GM18526 (cell line): ENCODE results near the gene DHX35.

ENCODE experiments used
- POLR2A ChIP-seq: IDR thresholded peaks from 3 replicates; pipeline ENCODE4 v1.6.1; 2011; ENCODE audit not compliant: insufficient read length; ENCODE audit errors: extremely low read depth

The DHX35 gene

DNA sequence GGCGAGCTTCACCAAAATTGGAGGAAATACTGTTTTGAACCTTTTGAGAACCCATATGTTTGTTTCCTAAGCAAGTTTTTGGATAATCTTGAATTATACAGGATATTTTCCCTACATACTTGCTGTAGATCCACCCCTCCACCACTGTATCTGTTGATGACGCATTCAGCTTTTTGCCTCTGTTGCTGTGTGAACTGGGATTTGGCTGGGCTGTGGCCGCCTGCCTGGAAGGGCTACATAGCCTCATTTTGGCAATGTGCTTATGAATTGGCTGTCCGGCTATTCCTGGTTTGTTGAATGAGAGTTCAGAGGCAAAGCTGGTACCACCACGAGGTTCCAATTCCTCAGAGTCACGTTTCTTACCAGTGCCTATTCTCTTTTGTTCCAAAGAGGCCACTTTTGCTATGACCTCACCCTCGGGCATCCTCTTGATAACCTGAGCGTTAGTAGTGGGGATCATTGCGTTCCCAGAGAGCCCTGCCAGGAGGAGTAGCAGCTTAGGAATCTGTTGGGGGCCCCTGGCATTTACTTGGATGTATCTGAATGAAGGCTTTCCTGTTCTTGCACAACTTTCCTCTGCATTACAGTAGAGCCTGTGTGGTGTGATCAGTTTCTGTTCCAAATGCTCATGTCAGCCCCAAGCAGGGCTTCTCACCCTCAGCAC is 29.6 kb upstream of the DHX35 start:
- TF ChIP-seq POLR2A, result no peak

DNA sequence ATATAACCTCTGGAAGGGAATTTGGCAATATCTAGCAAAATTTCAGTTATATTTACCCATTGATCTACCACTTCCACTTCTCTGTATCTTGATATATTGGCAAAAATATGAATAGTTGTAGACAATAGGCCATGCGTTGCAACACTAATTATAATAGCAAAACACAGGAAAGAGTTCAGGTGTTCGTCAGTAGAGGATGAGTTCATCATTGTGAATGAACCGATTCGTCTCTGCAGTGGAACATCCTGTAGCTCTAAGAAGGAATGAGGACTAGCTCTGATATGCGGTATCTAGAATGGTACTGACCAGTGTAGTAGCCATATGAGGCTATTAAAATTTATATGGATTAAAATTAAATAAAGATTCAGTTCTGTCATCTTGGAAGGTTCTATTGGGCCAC is 27.6 kb upstream of the DHX35 start:
- no peak for TF ChIP-seq POLR2A

DNA sequence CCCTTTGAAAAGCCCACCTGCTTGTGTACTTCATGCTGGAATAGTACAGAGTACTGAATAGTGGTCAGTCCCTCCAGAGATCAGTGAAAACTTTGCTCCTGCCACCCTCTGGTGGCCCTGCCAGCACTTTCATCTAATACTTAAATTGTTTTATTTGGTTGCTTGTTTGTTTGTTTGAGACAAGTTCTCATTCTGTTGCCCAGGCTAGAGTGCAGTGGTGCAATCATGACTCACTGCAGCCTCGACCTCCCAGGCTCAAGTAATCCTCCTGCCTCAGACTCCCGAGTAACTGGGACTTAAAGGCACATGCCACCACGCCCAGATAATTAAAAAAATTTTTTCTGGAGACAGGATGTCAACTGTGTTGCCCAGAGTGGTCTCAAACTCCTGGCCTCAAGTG is 26.9 kb upstream of the DHX35 start:
- TF ChIP-seq POLR2A, result no peak

DNA sequence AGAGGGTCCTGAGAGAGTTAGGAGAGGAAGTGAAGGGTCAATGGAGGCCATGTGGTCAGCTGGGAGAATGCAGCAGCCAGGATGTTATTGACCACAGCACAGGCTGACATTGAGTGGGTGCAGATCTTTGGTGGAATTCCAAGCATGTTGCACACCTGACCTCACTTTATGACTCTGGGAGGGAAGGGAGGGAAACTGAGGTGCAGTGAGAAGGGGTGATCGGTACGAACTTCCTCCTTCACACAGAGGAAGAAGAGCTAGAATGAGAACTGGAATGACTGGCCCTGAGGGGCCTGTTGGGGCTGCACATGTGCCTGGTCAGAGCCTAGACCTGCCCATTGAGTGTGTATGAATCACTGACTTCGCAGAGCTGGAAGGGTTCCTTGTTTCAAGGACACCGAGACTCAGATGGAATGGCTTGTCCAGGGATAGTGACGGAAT is 26.2 kb upstream of the DHX35 start:
- no peak for TF ChIP-seq POLR2A

DNA sequence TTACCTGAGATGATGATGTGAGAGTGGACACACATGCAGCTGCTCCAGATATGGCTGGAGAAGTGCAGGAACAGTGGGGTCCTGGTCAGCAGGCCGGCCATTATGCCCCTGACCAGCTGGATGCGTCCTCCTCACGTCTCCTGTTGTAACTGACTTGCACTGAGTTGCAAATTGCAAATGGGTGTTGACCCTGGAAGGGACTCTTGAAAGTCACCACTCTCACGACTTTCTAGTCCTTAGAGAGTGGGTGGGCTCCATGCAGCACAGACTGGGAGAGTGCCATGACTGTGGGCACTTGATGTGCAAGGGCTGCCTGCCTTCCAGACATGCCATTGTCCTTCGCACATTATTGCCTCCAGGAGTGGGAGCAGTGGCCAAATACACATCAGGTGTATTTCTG is 25.1 kb upstream of the DHX35 start:
- no peak for TF ChIP-seq POLR2A

DNA sequence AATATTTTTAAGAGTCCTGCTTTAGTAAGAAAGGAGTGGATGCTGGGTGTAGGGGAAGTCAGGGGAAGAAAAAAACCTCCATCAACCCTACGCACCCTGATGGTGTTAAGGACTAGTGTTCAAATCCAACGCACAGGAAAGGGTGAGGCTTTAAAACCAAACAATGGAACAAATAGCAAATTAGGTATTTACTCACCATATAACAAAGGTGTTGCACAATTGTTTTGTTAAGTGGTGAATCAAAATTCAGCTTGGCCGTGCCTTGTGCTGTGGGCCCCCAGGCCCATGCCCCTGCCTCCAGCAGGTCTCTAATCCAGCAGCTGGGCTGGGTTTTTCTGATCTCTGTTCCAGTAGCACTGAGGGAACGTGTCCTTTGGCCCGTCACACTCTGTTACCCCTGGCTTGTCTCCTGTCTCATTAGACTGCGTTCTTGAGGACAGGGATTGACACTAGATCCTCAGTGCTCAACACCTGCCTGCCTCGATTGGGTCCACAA is 24.1 kb upstream of the DHX35 start:
- no peak for TF ChIP-seq POLR2A

DNA sequence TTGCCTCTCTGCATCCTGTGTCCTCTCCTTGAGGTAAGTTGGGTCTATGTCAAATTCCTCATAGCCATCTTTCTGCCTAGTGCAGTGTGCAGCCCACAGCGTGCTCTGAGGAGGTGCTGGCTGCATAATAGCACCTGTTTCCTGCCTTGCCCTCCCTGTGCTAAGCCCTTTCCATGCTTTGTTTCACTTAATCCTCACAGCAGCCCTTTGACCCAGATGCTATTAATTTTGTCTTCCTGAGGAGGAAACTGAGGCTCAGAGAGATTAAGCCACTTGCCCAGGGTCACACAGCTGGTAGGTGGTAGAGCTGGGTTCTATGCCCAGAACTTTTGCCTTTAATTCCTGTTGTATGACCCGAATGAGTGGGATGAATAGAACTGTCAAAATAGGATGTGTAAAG is 22.5 kb upstream of the DHX35 start:
- no peak for TF ChIP-seq POLR2A

DNA sequence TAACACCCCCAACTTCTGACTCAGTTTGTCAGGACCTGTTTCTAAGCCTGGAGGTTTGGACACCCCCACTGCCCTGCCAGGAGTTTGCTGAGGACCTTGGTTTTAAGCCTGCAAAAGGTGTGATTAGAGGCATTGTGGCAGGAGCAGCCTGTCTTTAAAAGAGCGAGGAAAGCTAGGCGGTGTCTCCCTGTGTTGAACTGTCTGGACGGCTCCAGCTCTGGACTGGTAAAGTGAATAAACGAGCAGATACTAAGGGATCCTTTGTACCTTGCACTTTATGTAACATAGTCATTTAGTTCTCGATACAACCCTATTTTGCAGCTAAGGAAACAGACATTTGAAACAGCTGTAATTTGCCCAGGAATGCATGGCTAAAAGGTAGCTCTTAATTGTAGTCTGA is 21.5 kb upstream of the DHX35 start:
- no peak for TF ChIP-seq POLR2A

DNA sequence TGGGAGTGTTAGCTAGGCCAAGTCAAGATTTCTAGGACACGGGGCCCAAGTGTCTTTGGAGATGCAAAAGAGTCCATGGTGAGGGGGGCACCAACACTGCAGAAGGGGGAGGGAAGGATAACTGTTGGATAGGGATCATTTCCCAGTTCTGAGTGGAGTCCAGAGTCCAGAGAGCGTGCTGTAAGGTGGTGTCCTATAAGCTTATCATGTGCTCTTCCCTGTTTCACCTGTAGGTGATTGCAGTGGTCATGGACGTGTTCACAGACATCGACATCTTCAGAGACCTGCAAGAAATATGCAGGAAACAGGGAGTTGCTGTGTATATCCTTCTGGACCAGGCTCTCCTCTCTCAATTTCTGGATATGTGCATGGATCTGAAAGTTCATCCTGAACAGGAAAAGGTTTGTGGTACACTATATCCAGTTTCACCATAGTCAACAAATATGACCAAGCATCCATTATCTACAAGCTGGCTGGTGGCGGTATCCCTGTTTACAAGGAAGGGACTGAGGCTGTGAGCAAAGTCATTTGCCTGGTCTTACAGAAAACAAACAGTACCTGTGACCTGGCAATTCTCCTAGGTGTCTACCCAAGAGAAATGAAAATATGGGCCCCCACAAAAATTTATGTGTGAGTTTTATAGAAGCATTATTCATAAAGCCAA is 20.3 kb upstream of the DHX35 start:
- TF ChIP-seq POLR2A, result no peak

DNA sequence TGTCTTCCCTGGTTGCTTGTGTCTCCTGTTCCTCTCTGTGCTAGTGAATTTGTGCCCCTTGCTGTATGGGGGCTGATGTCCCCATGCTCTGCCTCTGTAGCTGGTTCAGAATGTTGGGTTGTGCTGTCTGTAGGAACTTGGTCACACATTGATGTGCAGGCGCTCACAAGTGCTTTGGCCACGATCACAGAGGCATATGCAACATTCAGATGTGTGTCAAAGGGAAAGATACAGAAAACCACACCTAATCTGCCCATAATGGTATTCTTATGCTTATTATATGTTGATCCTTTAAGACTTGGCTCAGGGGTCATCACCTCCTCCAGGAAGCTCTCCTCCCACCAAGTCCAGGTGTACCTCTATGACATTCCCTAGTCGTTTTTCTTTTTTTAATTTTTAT is 17.1 kb upstream of the DHX35 start:
- no peak for TF ChIP-seq POLR2A

DNA sequence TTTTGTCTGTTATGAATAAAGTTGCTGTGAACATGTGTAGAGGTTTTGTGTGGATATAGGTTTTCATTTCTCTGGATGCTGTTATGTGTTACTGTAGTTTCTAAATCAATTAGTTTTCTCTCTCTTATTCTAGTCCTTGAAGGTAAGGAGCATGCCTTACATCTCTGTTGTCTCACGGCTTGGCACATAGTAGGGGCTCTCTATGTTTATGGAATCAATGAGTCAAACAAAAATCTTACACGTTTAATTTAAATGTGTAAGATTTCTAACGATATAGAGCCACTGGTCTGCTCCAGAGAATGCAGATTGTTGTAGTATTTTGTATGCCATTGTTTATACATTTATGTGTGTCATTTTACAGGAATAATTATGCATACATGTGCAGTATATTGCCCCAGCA is 15.3 kb upstream of the DHX35 start:
- TF ChIP-seq POLR2A, result no peak

DNA sequence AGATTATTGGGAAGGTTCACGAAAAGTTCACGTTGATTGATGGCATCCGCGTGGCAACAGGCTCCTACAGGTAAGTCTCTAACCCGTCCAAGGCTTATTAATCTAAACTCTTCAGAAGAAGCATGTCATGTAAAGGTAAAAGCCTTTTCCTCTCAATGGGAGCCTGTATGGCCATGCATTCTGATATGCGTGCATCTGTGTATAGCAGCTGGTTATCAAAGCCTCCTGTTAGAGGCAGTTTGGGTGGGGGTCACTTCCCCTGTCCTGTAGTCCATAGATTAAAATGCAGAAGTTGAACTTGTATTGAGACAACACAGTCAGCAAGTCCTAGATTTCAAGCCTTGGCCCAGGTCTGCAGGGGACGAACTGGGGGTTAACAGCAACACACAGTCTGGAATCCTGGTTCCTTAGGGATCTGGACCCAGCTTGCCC is 14.2 kb upstream of the DHX35 start:
- TF ChIP-seq POLR2A, result no peak

DNA sequence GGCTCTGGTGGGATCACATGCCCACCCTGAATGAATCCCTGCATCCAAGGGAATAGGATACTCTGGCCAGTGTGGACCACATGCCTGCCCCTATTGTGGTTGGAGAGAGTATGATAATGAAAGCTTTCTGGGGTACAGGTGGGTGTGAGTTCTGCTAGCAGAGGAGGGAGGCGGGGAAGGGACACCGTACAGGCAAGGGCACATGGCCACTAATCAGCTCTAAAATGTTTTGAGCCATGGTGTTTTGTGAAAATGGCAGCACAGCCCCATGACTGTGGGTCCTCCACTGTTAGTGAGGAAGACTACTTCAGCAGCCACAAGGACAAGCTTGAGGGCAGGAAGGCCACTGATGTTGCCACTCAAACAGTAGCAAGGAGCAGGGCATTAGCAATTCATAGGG is 11.9 kb upstream of the DHX35 start:
- TF ChIP-seq POLR2A, result no peak

DNA sequence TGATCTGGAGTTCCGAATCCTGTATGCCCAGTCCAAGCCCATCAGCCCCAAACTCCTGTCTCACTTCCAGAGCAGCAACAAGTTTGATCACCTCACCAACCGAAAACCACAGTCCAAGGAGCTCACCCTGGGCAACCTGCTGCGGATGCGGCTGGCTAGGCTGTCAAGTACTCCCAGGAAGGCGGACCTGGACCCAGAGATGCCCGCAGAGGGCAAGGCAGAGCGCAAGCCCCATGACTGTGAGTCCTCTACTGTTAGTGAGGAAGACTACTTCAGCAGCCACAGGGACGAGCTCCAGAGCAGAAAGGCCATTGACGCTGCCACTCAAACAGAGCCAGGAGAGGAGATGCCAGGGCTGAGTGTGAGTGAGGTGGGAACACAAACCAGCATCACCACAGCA is 10.5 kb upstream of the DHX35 start:
- no peak for TF ChIP-seq POLR2A

DNA sequence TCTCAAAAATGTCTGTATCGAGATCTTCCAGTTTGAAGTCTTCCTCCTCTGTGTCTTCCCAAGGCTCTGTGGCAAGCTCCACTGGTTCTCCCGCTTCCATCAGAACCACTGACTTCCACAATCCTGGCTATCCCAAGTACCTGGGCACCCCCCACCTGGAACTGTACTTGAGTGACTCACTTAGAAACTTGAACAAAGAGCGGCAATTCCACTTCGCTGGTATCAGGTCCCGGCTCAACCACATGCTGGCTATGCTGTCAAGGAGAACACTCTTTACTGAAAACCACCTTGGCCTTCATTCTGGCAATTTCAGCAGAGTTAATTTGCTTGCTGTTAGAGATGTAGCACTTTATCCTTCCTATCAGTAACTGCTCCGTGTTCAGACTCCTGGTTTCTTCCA is 10.0 kb upstream of the DHX35 start:
- TF ChIP-seq POLR2A, result no peak

DNA sequence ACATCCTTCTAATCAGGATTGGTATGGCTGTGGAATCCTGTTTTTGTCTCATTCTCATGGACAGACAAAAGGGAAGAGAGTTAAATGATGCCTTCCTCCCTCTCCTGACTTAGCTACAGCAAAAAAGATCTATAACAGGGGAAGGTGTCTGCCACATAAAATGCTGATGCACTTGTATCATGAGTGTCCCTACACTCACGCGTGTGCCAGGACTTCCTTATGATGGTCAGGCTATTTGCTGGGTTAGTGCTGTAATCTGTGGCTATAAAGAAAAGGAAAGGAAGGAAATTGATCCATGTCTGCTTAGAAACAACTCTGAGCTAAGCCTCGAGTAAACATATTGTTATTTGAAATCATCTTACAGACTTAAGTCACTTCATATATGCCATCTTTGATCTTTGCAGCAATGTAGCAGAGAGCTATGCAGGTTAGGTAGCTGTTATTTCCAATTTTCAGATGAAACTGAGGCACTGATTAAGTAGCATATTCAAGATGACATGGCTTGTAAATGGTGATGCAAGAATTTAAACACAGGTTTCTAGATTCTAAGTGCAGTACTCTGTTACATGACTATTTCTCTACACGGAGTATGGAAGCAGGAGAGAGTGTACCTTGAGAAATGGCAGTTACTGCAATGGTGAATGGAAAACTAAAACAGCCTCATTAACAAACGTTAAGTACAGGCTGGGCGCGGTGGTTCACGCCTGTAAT is 8.4 kb upstream of the DHX35 start:
- TF ChIP-seq POLR2A, result no peak

DNA sequence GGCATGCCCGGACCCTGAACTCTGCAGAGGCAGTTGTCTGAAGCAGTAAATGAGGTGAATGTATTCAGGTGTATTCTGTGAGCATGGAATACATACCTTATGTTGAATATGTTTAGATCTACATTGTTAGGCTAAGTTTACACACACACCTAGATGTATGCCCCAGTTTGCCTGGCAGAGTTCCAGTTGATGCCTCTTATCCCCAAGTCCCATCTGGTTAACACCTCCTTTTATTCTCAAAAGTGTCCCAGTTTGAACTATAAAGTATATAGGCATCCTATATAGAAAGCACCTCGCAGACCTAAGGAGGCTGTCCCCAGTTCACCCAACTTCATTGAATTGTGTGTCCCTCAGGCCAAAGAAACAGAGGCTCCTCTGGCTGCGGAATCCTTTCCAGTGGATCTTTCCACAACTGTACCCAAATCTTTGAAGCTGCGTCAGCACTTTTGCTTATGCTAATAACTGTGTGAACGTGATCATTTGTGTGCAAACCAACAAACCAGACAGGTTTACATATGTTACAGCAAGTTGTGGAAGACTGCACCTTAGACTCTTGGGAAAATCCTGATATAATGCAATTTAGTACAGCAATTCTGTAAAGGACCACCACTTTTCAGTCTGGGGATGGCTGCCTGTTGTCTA is 4.8 kb upstream of the DHX35 start:
- no peak for TF ChIP-seq POLR2A
